ENCODE data around the gene OPTC.

GRCh38 chr1:203478231-203478630, 15.7 kb upstream of the OPTC start:
- TF ChIP-seq CTCF (IDR thresholded peaks at IDR 0.05 in 8 of 11, conservative IDR thresholded peaks at IDR 0.05 in 3 of 11) (no peak), POLR2AphosphoS5 (IDR thresholded peaks at IDR 0.05) (no peak)
